GM13977 (cell line): ENCODE results near the gene WDR12.

ENCODE experiments used
- DNase-seq: peaks from one replicate; pipeline ENCODE4 v3.0.0; 2012; ENCODE audit warnings: low spot score
- in situ Hi-C: fragments of 300-500 bp; cut with MboI; formaldehyde crosslinking; loops from one replicate; pipeline ENCODE4 v1.12.0; 2022; ENCODE audit warnings: low sequenced_read_pairs, low pct_unique_long_range_greater_than_20kb, mixed read lengths, inconsistent platforms; ENCODE audit not compliant: unreplicated experiment
- TF ChIP-seq, protein P1 (sequence below): IDR thresholded peaks from 2 replicates; pipeline ENCODE4 v1.5.1; 2012; ENCODE audit warnings: mild to moderate bottlenecking, control low read depth; ENCODE audit not compliant: insufficient read depth; ENCODE audit errors: extremely low read depth, missing control alignments

WDR12 gene

DNA sequence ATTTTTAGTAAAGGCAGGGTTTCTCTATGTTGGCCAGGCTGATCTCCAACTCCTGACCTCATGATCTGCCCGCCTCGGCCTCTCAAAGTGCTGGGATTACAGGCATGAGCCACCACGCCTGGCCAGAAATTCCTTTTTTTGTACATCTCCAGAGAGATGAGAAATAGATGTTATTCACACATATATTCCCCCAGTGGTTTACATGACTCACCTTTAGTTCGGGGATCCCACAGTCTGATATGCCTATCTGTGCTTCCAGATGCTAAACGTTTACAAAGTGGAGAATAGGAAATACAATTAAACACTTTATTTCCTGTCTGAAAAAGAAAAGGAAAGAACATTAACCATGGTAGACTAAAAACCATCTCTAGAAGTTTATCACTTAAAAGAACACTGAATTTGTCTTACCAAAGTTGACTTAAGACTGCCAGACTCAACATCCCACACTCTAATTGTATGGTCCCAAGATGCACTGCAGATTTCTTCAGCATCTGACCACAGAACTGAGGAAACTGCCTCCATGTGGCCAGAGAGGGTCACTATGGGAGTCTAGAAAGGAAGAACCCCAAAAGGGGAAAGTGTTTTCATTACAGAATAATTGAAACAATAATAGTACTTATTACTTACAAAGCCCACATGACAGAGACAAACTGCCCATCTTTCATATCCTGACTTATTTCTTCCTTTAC is 27.3 kb downstream of the WDR12 start:
- in situ Hi-C loops = no loop called here
- TF ChIP-seq, protein P1, sequence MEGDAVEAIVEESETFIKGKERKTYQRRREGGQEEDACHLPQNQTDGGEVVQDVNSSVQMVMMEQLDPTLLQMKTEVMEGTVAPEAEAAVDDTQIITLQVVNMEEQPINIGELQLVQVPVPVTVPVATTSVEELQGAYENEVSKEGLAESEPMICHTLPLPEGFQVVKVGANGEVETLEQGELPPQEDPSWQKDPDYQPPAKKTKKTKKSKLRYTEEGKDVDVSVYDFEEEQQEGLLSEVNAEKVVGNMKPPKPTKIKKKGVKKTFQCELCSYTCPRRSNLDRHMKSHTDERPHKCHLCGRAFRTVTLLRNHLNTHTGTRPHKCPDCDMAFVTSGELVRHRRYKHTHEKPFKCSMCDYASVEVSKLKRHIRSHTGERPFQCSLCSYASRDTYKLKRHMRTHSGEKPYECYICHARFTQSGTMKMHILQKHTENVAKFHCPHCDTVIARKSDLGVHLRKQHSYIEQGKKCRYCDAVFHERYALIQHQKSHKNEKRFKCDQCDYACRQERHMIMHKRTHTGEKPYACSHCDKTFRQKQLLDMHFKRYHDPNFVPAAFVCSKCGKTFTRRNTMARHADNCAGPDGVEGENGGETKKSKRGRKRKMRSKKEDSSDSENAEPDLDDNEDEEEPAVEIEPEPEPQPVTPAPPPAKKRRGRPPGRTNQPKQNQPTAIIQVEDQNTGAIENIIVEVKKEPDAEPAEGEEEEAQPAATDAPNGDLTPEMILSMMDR = no peak
- DNase-seq = no peak

- no peak for DNase-seq
- TF ChIP-seq, protein P1 = no peak
- in situ Hi-C loops = no loop called here
Observed at GRCh38 chr2:202881570-202881969, 29.9 kb downstream of the WDR12 start.

- in situ Hi-C loops = no loop called here
- DNase-seq = no peak
- TF ChIP-seq, protein P1 = no peak
Observed at GRCh38 chr2:202877699-202878098, 33.8 kb downstream of the WDR12 start.

DNA sequence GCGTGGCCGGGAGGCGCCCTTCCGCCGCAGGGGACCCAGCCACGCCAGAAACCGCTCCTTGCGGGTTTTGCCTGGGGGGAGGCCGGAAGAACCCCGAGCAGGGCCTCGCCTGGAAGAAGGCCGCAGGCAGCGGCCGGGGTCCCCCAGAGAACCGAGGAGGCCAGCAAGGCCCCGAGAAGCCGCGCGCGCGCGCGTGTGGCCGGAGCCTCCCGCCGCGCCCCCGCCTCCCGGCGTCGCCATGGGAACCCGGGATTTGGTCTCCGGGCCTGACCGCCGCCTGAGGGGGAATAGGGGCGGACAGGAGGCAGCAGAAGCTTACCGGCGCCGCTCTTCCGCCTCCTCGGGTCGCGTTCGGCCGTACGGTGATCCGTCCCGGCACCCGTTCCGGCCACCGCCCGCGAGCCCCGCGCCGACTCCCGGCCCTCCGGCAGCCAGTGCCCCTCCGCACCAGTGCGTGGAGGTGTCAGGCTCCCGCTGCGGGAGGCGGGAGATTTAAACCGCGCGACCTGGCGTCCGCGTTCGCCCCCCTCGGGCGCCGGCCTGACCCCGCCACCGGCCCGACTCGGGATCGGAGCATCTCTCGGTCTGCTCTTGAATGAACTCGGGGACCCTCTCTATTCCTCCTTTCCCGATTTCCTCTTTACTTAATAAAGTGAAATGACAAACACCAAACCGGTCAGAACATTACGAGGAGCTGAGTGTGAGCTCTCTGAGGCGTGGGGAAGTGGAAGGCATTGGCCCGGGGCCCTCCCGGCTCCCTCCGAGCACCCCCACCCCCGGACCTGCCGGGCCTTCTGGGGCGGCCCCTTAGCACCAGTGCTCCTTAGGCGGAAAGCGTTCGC is 40.0 kb downstream of the WDR12 start, which contains the start of gene ICA1L:
Gene ICA1L, minus strand, starts transcription at position 467 of the 842 bp plus-strand sequence. CDS start 42,757 bp downstream, outside the sequence.
- TF ChIP-seq, protein P1 = no peak
- in situ Hi-C loops = loop anchor here (25.0 kb wide), 1 partner anchor 284 kb away; no protein-coding TSS in a partner anchor
- DNase-seq = peak; percentile 76

- TF ChIP-seq, protein P1 = peak; percentile 75
- in situ Hi-C loops = loop anchor here (25.0 kb wide), 1 partner anchor 283 kb away; no protein-coding TSS in a partner anchor
- DNase-seq = peak; percentile 78
Observed at GRCh38 chr2:202870431-202871299, 40.8 kb downstream of the WDR12 start.

DNA sequence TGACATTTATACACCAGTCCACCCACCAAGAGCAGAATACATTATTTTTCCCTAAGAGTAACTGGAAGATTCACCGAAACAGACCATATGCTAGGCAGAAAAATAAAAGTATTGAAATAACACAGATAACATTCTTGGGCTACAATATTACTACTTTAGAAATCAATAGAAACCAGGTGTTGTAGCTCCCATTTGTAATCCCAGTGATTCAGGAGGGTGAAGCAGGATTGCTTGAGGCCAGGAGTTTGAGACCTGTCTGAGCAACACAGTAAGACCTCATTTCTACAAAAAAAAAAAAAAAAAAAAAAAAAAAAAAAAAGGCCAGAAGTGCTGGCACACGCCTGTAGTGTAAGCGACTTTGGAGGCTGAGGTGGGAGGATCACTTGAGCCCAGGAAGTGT is 49.5 kb downstream of the WDR12 start:
- in situ Hi-C loops = loop anchor here (25.0 kb wide), 1 partner anchor 275 kb away; no protein-coding TSS in a partner anchor
- DNase-seq = no peak
- TF ChIP-seq, protein P1 = no peak
